ENCODE results near the gene PHF1.
A peak's percentile ranks its signal among the peaks of the same experiment; 100 is the strongest.

The PHF1 gene

GRCh38 chr6:33441457-33441856 lies 30.6 kb downstream of the PHF1 start:
- Histone ChIP-seq H3K9ac (ENCODE audit: low read length in 5 of 5) (no peak overlapping the region), H3K27me3 (ENCODE audit: control insufficient read depth in 5 of 5, insufficient read depth in 4 of 5, low read length in 5 of 5) (no peaks in the 10 kb centered on the region), H3K36me3 (ENCODE audit: control insufficient read depth in 5 of 5, insufficient read depth in 5 of 5, low read length in 5 of 5) (peaks cover 0 to 73% (median 44%) of the 10 kb centered on the region in 5 donors), H3K4me1 (ENCODE audit: control insufficient read depth in 5 of 5, insufficient read depth in 5 of 5, low read length in 5 of 5) (no peaks in the 10 kb centered on the region), H3K9me3 (ENCODE audit: control insufficient read depth in 5 of 5, low read length in 5 of 5) (no peaks in the 10 kb centered on the region), H3K27ac (ENCODE audit: low read depth, low read length) (no peak overlapping the region), H3K4me3 (ENCODE audit: low read depth in 1 of 5, low read length in 5 of 5) (no peak overlapping the region)

GRCh38 chr6:33442283-33442682 lies 31.5 kb downstream of the PHF1 start:
- no peak overlapping the region for H3K4me3 ChIP-seq (ENCODE audit: low read depth in 1 of 5, low read length in 5 of 5)
- H3K36me3 ChIP-seq (ENCODE audit: control insufficient read depth in 5 of 5, insufficient read depth in 5 of 5, low read length in 5 of 5), result peaks cover 0 to 69% (median 39%) of the 10 kb centered on the region in 5 donors
- H3K9me3 ChIP-seq (ENCODE audit: control insufficient read depth in 5 of 5, low read length in 5 of 5), result no peaks in the 10 kb centered on the region
- H3K4me1 ChIP-seq (ENCODE audit: control insufficient read depth in 5 of 5, insufficient read depth in 5 of 5, low read length in 5 of 5), result no peaks in the 10 kb centered on the region
- H3K9ac ChIP-seq (ENCODE audit: low read length in 5 of 5), result no peak overlapping the region
- no peaks in the 10 kb centered on the region for H3K27me3 ChIP-seq (ENCODE audit: control insufficient read depth in 5 of 5, insufficient read depth in 4 of 5, low read length in 5 of 5)
- H3K27ac ChIP-seq (ENCODE audit: low read depth, low read length), result no peak overlapping the region

GRCh38 chr6:33443025-33443424 lies 32.2 kb downstream of the PHF1 start:
- peaks cover 0 to 70% (median 38%) of the 10 kb centered on the region in 5 donors for H3K36me3 ChIP-seq (ENCODE audit: control insufficient read depth in 5 of 5, insufficient read depth in 5 of 5, low read length in 5 of 5)
- no peaks in the 10 kb centered on the region for H3K4me1 ChIP-seq (ENCODE audit: control insufficient read depth in 5 of 5, insufficient read depth in 5 of 5, low read length in 5 of 5)
- no peaks in the 10 kb centered on the region for H3K9me3 ChIP-seq (ENCODE audit: control insufficient read depth in 5 of 5, low read length in 5 of 5)
- H3K4me3 ChIP-seq (ENCODE audit: low read depth in 1 of 5, low read length in 5 of 5), result no peak overlapping the region
- H3K27me3 ChIP-seq (ENCODE audit: control insufficient read depth in 5 of 5, insufficient read depth in 4 of 5, low read length in 5 of 5), result no peaks in the 10 kb centered on the region
- H3K27ac ChIP-seq (ENCODE audit: low read depth, low read length), result no peak overlapping the region
- H3K9ac ChIP-seq (ENCODE audit: low read length in 5 of 5), result no peak overlapping the region

GRCh38 chr6:33443619-33444504 lies 33.0 kb downstream of the PHF1 start:
- no peaks in the 10 kb centered on the region for H3K4me1 ChIP-seq (ENCODE audit: control insufficient read depth in 5 of 5, insufficient read depth in 5 of 5, low read length in 5 of 5)
- H3K27ac ChIP-seq (ENCODE audit: low read depth, low read length), result no peak overlapping the region
- H3K4me3 ChIP-seq (ENCODE audit: low read depth in 1 of 5, low read length in 5 of 5), result no peak overlapping the region
- no peaks in the 10 kb centered on the region for H3K9me3 ChIP-seq (ENCODE audit: control insufficient read depth in 5 of 5, low read length in 5 of 5)
- no peaks in the 10 kb centered on the region for H3K27me3 ChIP-seq (ENCODE audit: control insufficient read depth in 5 of 5, insufficient read depth in 4 of 5, low read length in 5 of 5)
- H3K36me3 ChIP-seq (ENCODE audit: control insufficient read depth in 5 of 5, insufficient read depth in 5 of 5, low read length in 5 of 5), result peaks cover 0 to 65% (median 33%) of the 10 kb centered on the region in 5 donors
- no peak overlapping the region for H3K9ac ChIP-seq (ENCODE audit: low read length in 5 of 5)

GRCh38 chr6:33445119-33445603 lies 34.3 kb downstream of the PHF1 start:
- peaks cover 0 to 4% (median 0%) of the 10 kb centered on the region in 5 donors for H3K4me1 ChIP-seq (ENCODE audit: control insufficient read depth in 5 of 5, insufficient read depth in 5 of 5, low read length in 5 of 5)
- no peak overlapping the region for H3K27ac ChIP-seq (ENCODE audit: low read depth, low read length)
- H3K9me3 ChIP-seq (ENCODE audit: control insufficient read depth in 5 of 5, low read length in 5 of 5), result no peaks in the 10 kb centered on the region
- H3K36me3 ChIP-seq (ENCODE audit: control insufficient read depth in 5 of 5, insufficient read depth in 5 of 5, low read length in 5 of 5), result peaks cover 0 to 63% (median 34%) of the 10 kb centered on the region in 5 donors
- H3K4me3 ChIP-seq (ENCODE audit: low read depth in 1 of 5, low read length in 5 of 5), result no peak overlapping the region
- H3K9ac ChIP-seq (ENCODE audit: low read length in 5 of 5), result no peak overlapping the region
- no peaks in the 10 kb centered on the region for H3K27me3 ChIP-seq (ENCODE audit: control insufficient read depth in 5 of 5, insufficient read depth in 4 of 5, low read length in 5 of 5)

GRCh38 chr6:33446356-33446755 lies 35.5 kb downstream of the PHF1 start:
- Histone ChIP-seq H3K9ac (ENCODE audit: low read length in 5 of 5) (no peak overlapping the region), H3K4me1 (ENCODE audit: control insufficient read depth in 5 of 5, insufficient read depth in 5 of 5, low read length in 5 of 5) (peaks cover 0 to 5% (median 0%) of the 10 kb centered on the region in 5 donors), H3K36me3 (ENCODE audit: control insufficient read depth in 5 of 5, insufficient read depth in 5 of 5, low read length in 5 of 5) (peaks cover 0 to 52% (median 29%) of the 10 kb centered on the region in 5 donors), H3K27me3 (ENCODE audit: control insufficient read depth in 5 of 5, insufficient read depth in 4 of 5, low read length in 5 of 5) (no peaks in the 10 kb centered on the region), H3K9me3 (ENCODE audit: control insufficient read depth in 5 of 5, low read length in 5 of 5) (no peaks in the 10 kb centered on the region), H3K4me3 (ENCODE audit: low read depth in 1 of 5, low read length in 5 of 5) (no peak overlapping the region), H3K27ac (ENCODE audit: low read depth, low read length) (no peak overlapping the region)

GRCh38 chr6:33450434-33450833 lies 39.6 kb downstream of the PHF1 start:
- H3K27ac ChIP-seq (ENCODE audit: low read depth, low read length), result no peak overlapping the region
- no peak overlapping the region for H3K4me3 ChIP-seq (ENCODE audit: low read depth in 1 of 5, low read length in 5 of 5)
- no peaks in the 10 kb centered on the region for H3K9me3 ChIP-seq (ENCODE audit: control insufficient read depth in 5 of 5, low read length in 5 of 5)
- peaks cover 4 to 23% (median 17%) of the 10 kb centered on the region in 5 donors for H3K4me1 ChIP-seq (ENCODE audit: control insufficient read depth in 5 of 5, insufficient read depth in 5 of 5, low read length in 5 of 5)
- peaks cover 0 to 23% (median 12%) of the 10 kb centered on the region in 5 donors for H3K36me3 ChIP-seq (ENCODE audit: control insufficient read depth in 5 of 5, insufficient read depth in 5 of 5, low read length in 5 of 5)
- no peaks in the 10 kb centered on the region for H3K27me3 ChIP-seq (ENCODE audit: control insufficient read depth in 5 of 5, insufficient read depth in 4 of 5, low read length in 5 of 5)
- H3K9ac ChIP-seq (ENCODE audit: low read length in 5 of 5), result peak overlapping the region in 1 of 5 donors; percentile 6

- H3K9ac ChIP-seq (ENCODE audit: low read length in 5 of 5), result no peak overlapping the region
- H3K4me3 ChIP-seq (ENCODE audit: low read depth in 1 of 5, low read length in 5 of 5), result no peak overlapping the region
- H3K27me3 ChIP-seq (ENCODE audit: control insufficient read depth in 5 of 5, insufficient read depth in 4 of 5, low read length in 5 of 5), result no peaks in the 10 kb centered on the region
- H3K9me3 ChIP-seq (ENCODE audit: control insufficient read depth in 5 of 5, low read length in 5 of 5), result no peaks in the 10 kb centered on the region
- H3K4me1 ChIP-seq (ENCODE audit: control insufficient read depth in 5 of 5, insufficient read depth in 5 of 5, low read length in 5 of 5), result peaks cover 4 to 25% (median 17%) of the 10 kb centered on the region in 5 donors
- H3K27ac ChIP-seq (ENCODE audit: low read depth, low read length), result no peak overlapping the region
- H3K36me3 ChIP-seq (ENCODE audit: control insufficient read depth in 5 of 5, insufficient read depth in 5 of 5, low read length in 5 of 5), result peaks cover 0 to 34% (median 20%) of the 10 kb centered on the region in 5 donors
Measured at GRCh38 chr6:33451606-33452005, 40.8 kb downstream of the PHF1 start.

GRCh38 chr6:33452496-33452895 lies 41.7 kb downstream of the PHF1 start:
- Histone ChIP-seq H3K9ac (ENCODE audit: low read length in 5 of 5) (no peak overlapping the region), H3K27ac (ENCODE audit: low read depth, low read length) (no peak overlapping the region)

GRCh38 chr6:33453393-33454008 lies 42.7 kb downstream of the PHF1 start:
- H3K27me3 ChIP-seq (ENCODE audit: control insufficient read depth in 5 of 5, insufficient read depth in 4 of 5, low read length in 5 of 5), result no peaks in the 10 kb centered on the region
- peaks cover 0 to 30% (median 15%) of the 10 kb centered on the region in 5 donors for H3K36me3 ChIP-seq (ENCODE audit: control insufficient read depth in 5 of 5, insufficient read depth in 5 of 5, low read length in 5 of 5)
- peak overlapping the region; percentile 84 to 93 (median 92) for H3K4me3 ChIP-seq (ENCODE audit: low read depth in 1 of 5, low read length in 5 of 5)
- H3K9me3 ChIP-seq (ENCODE audit: control insufficient read depth in 5 of 5, low read length in 5 of 5), result no peaks in the 10 kb centered on the region
- peak overlapping the region; percentile 49 for H3K27ac ChIP-seq (ENCODE audit: low read depth, low read length)
- peak overlapping the region; percentile 75 to 92 (median 88) for H3K9ac ChIP-seq (ENCODE audit: low read length in 5 of 5)
- peaks cover 4 to 25% (median 17%) of the 10 kb centered on the region in 5 donors for H3K4me1 ChIP-seq (ENCODE audit: control insufficient read depth in 5 of 5, insufficient read depth in 5 of 5, low read length in 5 of 5)

More at GRCh38 chr6:33452496-33452895, 41.7 kb downstream of the PHF1 start:
- H3K4me3 ChIP-seq (ENCODE audit: low read depth in 1 of 5, low read length in 5 of 5), result no peak overlapping the region
- peaks cover 0 to 35% (median 22%) of the 10 kb centered on the region in 5 donors for H3K36me3 ChIP-seq (ENCODE audit: control insufficient read depth in 5 of 5, insufficient read depth in 5 of 5, low read length in 5 of 5)
- H3K9me3 ChIP-seq (ENCODE audit: control insufficient read depth in 5 of 5, low read length in 5 of 5), result no peaks in the 10 kb centered on the region
- peaks cover 4 to 25% (median 17%) of the 10 kb centered on the region in 5 donors for H3K4me1 ChIP-seq (ENCODE audit: control insufficient read depth in 5 of 5, insufficient read depth in 5 of 5, low read length in 5 of 5)
- H3K27me3 ChIP-seq (ENCODE audit: control insufficient read depth in 5 of 5, insufficient read depth in 4 of 5, low read length in 5 of 5), result no peaks in the 10 kb centered on the region

Data from subcutaneous abdominal adipose tissue (tissue), 5 donors.